Activated CD4-positive, alpha-beta T cell treated with anti-CD3 and anti-CD28 coated beads for 24 hours (primary cell): Measurements from ENCODE around the gene TMX3.

Source experiments
- DNase-seq, 2 donors: peaks; one replicate each; pipeline ENCODE4 v3.0.0-alpha.2; 2020; ENCODE audit warnings: low read depth in 2 of 2

Gene TMX3, protein sequence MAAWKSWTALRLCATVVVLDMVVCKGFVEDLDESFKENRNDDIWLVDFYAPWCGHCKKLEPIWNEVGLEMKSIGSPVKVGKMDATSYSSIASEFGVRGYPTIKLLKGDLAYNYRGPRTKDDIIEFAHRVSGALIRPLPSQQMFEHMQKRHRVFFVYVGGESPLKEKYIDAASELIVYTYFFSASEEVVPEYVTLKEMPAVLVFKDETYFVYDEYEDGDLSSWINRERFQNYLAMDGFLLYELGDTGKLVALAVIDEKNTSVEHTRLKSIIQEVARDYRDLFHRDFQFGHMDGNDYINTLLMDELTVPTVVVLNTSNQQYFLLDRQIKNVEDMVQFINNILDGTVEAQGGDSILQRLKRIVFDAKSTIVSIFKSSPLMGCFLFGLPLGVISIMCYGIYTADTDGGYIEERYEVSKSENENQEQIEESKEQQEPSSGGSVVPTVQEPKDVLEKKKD

DNA sequence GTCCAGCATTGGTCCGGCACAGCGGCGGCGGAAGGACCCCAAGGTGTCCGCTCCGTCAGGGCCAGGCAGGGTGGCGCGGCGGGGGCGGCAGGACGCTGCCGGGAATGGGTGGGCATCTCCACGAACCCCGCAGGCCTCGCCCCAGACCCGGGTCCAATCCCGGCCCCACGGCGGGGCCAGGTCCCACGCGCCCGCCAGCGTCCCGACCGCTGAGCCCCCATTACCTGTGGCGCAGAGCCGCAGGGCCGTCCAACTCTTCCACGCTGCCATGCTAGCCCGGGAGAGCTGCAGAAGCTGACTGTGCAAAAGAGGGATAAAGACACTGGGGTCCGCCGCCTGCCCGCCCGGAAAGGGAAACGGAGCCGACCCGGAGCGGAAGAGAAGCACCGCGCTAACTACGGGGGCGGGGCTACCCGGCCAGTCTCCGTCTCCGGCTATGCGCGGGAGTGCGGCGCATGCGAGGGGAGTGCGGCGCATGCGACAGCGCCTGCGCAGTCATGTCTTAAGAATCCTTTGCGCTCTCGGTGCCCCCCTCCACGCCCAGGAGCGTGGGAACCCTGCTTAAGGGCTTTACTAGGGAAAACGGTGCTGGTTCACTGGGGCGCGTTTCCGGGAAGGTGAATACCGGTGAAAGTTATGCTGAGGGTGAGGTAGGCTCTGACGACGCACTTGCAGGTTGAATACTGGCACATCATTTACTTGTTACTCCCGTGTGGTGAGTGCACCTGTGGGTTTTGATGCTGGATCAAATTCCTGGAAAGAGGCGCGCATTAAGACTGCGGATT, at the start of gene TMX3:
TMX3 (minus strand) TSS at position 397 of the 785 bp plus-strand sequence; CDS start at position 270, 127 bp downstream.
- DNase-seq = peak; percentile 82 to 86

- no peak for DNase-seq
Measured at GRCh38 chr18:68764016-68764415, 49.1 kb upstream of the TMX3 start.

GRCh38 chr18:68763083-68763482, 48.2 kb upstream of the TMX3 start:
- no peak for DNase-seq

DNA sequence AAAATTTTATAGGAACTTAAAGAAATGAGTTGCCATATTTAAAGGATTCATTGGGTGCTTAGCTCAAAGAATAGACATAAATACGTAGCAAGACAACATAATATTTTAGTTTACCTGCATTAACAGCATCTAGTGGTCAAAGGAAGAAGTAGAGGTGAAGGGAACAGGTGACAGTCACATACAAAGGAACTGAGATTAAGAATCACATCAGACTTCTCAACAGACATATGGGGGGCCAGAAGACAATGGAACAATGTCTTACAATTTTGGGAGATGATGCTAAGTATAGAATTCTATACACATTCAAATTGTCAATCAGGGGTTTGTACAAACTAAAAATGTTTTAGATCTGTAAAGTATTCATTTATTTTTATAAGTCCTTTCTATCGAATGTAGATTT, 44.4 kb upstream of the TMX3 start:
- DNase-seq = no peak

DNA sequence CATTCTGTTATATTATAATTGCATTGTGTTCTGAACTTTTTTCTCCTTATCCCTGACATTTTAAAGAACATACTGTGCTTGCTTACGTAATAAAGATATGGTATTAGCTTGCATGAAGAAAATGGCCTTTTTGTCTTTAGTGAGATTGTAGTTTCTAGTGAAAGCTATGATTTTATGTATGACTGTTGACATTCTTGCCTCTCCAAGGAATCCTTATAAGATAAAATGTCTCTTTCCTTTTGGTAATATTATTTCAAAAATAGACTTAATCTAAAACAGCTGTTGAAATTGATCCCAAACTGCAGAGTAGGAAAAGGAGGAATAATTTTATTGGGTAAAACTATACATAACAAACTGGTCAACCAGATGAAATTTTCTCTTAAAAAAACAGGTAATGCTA, 42.2 kb upstream of the TMX3 start:
- DNase-seq = no peak

- no peak for DNase-seq
Measured at GRCh38 chr18:68742206-68742605, 27.3 kb upstream of the TMX3 start.

- DNase-seq = no peak
Measured at GRCh38 chr18:68740966-68741365, 26.1 kb upstream of the TMX3 start.

GRCh38 chr18:68739462-68739861, 24.6 kb upstream of the TMX3 start:
- DNase-seq = no peak

DNA sequence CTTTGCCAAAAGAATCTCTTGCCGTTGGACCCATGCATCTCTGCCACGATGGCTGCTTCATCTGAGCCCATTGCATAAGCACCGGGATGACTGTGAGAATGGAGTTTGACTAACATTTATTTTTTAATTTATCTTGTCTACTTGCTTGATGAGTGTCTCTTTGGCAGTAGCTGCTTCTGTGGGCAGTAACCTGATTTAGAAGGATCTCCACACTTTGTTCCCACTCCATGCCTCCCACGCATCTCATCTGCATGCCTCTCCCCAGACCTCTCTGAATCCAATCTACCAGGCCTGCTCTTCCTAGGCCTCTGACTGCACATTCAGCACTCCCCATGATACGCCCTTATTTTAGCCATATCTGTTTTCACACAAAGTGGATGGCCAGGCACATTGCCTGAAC, 23.7 kb upstream of the TMX3 start:
- DNase-seq = no peak

GRCh38 chr18:68735483-68736343, 20.8 kb upstream of the TMX3 start:
- no peak for DNase-seq

DNA sequence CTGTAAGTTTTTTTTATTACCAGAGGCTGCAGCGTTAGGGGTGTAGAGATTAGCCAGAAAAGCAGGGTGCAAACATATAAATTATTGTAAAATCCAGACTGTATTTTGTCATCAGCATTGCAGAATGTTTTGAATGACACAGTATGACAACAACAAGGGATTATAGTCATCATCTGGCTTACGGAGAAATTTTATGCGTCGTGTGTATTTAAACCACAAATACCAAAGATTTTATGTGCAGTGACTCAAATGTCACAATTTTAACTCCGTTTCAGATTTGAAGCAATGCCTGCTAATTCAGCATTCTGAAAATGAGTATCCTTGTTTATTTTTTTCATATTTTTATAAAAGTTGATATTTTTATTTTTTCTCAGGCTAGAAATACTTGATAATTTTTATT, 19.4 kb upstream of the TMX3 start:
- DNase-seq = no peak

DNA sequence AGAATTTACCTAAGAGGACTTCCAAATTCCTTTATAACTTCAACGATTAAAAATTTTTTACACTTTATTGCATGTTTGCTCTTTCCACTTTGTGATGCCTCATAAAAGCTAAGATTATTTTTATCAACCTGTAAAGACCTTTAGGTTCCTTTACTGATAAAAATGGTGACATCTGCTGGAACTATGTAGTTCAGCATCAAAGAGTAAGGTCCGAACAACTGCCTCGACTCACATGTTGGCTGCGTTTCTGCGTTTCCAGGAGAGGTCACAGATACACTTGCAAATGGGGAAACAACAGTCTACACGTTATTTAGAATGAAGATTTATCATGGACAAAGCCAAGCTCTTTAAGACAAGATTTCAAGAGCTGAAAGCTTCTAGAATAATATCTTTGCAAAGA, 18.8 kb upstream of the TMX3 start:
- DNase-seq = no peak

- no peak for DNase-seq
Measured at GRCh38 chr18:68728081-68728700, 13.3 kb upstream of the TMX3 start.

DNA sequence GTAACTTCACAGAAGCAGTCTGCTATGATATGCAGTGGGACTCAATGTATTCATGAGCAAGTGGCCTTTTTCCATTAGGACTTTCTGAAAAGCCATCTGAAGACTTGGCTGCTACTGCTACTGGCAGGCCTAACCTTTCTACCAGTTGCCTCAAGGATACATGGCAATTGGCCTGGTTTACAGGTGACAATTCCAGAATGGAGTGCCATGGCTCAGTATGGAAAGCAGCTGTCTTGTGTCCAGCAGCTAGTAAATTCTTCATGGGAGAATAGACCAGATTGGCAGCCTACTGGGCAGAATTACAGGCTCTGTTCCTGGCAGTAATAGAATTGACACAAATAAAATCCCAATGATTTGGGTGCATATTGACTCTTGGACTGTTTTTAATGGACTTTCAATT, 12.6 kb upstream of the TMX3 start:
- DNase-seq = no peak

- DNase-seq = no peak
Measured at GRCh38 chr18:68725346-68725745, 10.4 kb upstream of the TMX3 start.

DNA sequence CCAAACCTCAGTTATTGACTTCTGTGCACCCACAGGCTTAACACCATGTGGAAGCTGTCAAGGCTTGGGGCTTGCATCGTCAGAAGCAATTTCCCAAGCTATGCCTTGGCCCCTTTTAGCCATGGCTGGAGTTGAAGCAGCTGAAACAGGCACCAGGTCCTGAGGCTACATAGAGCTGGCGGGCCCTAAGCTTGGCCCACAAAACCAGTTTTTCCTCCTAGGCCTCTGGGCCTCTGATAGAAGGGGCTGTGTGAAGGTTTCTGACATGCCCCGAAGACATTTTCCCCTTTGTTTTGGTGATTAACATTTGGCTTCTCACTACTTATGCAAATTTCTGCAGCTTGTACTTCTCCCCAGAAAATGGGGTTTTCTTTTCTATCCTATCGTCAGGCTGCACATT, 9.1 kb upstream of the TMX3 start:
- no peak for DNase-seq

GRCh38 chr18:68723539-68723938, 8.6 kb upstream of the TMX3 start:
- no peak for DNase-seq

- no peak for DNase-seq
Measured at GRCh38 chr18:68722821-68723220, 7.9 kb upstream of the TMX3 start.

DNA sequence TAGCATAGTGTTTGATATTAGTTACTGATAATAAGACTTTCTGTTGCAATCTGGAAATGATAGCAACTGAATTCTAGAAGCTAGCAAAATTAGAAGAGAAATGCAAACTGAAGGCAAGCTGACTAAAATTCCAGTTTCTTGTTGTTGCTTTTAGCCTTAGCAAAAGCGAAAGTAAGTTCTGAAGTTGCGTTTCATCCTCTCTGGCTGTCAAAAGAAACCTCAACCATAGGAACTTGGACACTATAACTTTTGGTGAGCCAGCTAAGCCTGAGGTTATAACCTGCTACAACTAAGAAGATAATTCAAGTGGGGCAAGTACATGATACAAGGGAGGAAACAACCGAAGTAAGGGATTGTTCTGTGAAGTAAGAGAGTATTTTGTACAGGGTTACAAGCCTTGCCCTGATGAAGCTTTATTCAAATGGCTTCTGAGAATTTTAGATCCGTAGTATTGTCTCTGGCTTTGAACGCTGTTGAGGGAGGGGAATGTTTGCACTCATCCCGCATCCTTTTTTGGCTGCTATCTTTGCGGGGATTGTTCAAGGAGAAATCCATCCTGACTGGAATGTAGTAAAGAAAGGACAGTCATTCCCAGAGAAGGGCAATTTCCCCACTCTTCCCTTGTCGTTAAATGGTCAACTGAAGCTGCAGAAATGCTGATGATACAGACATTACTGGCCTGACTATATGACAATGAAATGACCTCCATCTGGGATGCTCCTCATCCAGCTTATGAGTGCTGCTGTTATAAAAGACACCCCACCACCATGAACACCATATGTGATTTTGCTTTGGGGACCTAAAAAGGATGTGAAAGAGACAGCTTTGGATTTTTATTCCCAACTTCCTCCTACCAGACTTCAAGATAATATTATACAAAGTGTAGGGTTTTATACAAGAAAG, 7.0 kb upstream of the TMX3 start:
- DNase-seq = no peak

- no peak for DNase-seq
Measured at GRCh38 chr18:68714366-68714711, 569 bp downstream of the TMX3 start.

GRCh38 chr18:68713796-68714195, 1.1 kb downstream of the TMX3 start:
- DNase-seq = no peak
